ENCODE measurements around the gene ANKRD1. TPM values are rescaled to one million over a fixed set of nuclear protein-coding genes. Genes with fewer than 3 reads are reported as not detected.

ANKRD1 gene
- total and polyA plus RNA-seq, 2 donors = 2.0 to 27.4 TPM

GRCh38 chr10:90939116-90939515 lies 18.2 kb upstream of the ANKRD1 start:
- peaks cover 9 to 29% of the 10 kb centered on the region in 2 donors for H3K4me1 ChIP-seq (ENCODE audit: control insufficient read depth in 2 of 2, insufficient read depth in 2 of 2, low read length in 2 of 2)
- no peak overlapping the region for H3K27ac ChIP-seq (ENCODE audit: low read depth in 1 of 2, low read length in 1 of 2)
- H3K36me3 ChIP-seq (ENCODE audit: control insufficient read depth in 2 of 2, insufficient read depth in 2 of 2, low read length in 1 of 2) = no peaks in the 10 kb centered on the region
- WGBS = 89% methylated on average over 1 of the region's 1 CpG
- H3K9me3 ChIP-seq (ENCODE audit: control insufficient read depth in 2 of 2, insufficient read depth in 1 of 2, low read length in 1 of 2) = peaks cover 0 to 3% of the 10 kb centered on the region in 2 donors
- DNase-seq (ENCODE audit: low read depth in 6 of 9, low spot score in 9 of 9) = no peak
- no peaks in the 10 kb centered on the region for H3K27me3 ChIP-seq (ENCODE audit: control insufficient read depth in 2 of 2, insufficient read depth in 1 of 2, low read length in 1 of 2)
- no peak overlapping the region for H3K4me3 ChIP-seq (ENCODE audit: low read length in 2 of 2)

DNA sequence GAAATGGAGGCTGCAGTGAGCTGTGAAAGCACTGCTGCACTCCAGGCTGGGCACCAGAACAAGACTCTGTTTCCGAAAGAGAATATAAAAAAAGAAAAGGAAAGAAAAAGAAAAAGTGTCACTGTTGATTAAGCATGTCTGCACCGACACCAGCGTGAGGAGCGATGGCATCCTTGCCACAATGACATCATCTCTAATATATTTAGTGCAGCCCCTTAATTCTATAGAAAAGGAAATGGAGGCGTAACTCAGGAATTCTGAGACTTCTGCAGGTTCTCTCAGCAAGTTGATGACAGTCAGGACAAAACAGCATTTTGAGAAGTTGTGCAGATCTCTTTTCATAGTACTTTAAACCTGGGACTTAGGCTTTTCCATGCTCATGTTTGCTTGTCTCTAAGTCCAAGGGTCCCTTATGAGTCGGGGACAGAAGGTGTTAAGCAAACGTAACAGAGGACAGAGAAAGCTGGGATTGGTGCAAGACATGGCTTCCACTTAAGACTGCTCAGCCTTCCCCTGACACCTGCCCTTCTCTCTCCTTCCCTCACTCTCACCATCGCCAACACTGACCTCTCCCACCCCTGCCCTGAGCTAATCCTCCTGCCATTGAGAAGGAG lies 16.9 kb upstream of the ANKRD1 start:
- H3K4me3 ChIP-seq (ENCODE audit: low read length in 2 of 2) = no peak overlapping the region
- no peaks in the 10 kb centered on the region for H3K36me3 ChIP-seq (ENCODE audit: control insufficient read depth in 2 of 2, insufficient read depth in 2 of 2, low read length in 1 of 2)
- no peak overlapping the region for H3K27ac ChIP-seq (ENCODE audit: low read depth in 1 of 2, low read length in 1 of 2)
- H3K9me3 ChIP-seq (ENCODE audit: control insufficient read depth in 2 of 2, insufficient read depth in 1 of 2, low read length in 1 of 2) = peaks cover 0 to 3% of the 10 kb centered on the region in 2 donors
- no peaks in the 10 kb centered on the region for H3K27me3 ChIP-seq (ENCODE audit: control insufficient read depth in 2 of 2, insufficient read depth in 1 of 2, low read length in 1 of 2)
- WGBS = 88% methylated on average over 8 of the region's 8 CpGs
- DNase-seq (ENCODE audit: low read depth in 6 of 9, low spot score in 9 of 9) = no peak
- peaks cover 9 to 33% of the 10 kb centered on the region in 2 donors for H3K4me1 ChIP-seq (ENCODE audit: control insufficient read depth in 2 of 2, insufficient read depth in 2 of 2, low read length in 2 of 2)

DNA sequence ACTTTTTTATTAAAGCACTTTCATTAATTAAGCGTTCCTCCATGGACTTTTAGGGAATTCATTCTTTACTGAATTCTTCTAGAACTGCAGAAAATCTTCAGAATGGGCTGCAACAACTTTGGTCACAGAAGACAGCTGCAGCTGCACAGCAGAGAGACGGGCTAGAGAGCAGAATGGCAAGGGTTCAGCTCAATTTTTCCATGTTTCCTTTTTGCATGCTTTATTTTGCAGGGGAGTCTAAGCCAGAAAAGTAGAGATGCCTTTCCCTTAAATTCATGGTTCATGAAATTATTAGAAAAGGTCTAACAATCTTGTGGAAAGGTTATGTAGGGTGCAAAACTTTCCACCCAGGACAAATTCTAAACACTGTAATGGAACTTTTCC lies 15.4 kb upstream of the ANKRD1 start:
- WGBS = 57% methylated on average over 2 of the region's 2 CpGs
- peak in 2 of 9 donors; percentile 22 to 35 for DNase-seq (ENCODE audit: low read depth in 6 of 9, low spot score in 9 of 9)
- Histone ChIP-seq H3K4me3 (ENCODE audit: low read length in 2 of 2) (no peak overlapping the region), H3K27me3 (ENCODE audit: control insufficient read depth in 2 of 2, insufficient read depth in 1 of 2, low read length in 1 of 2) (no peaks in the 10 kb centered on the region), H3K36me3 (ENCODE audit: control insufficient read depth in 2 of 2, insufficient read depth in 2 of 2, low read length in 1 of 2) (no peaks in the 10 kb centered on the region), H3K4me1 (ENCODE audit: control insufficient read depth in 2 of 2, insufficient read depth in 2 of 2, low read length in 2 of 2) (peaks cover 13 to 37% of the 10 kb centered on the region in 2 donors), H3K27ac (ENCODE audit: low read depth in 1 of 2, low read length in 1 of 2) (peak overlapping the region in 1 of 2 donors; percentile 70), H3K9me3 (ENCODE audit: control insufficient read depth in 2 of 2, insufficient read depth in 1 of 2, low read length in 1 of 2) (no peaks in the 10 kb centered on the region)

DNA sequence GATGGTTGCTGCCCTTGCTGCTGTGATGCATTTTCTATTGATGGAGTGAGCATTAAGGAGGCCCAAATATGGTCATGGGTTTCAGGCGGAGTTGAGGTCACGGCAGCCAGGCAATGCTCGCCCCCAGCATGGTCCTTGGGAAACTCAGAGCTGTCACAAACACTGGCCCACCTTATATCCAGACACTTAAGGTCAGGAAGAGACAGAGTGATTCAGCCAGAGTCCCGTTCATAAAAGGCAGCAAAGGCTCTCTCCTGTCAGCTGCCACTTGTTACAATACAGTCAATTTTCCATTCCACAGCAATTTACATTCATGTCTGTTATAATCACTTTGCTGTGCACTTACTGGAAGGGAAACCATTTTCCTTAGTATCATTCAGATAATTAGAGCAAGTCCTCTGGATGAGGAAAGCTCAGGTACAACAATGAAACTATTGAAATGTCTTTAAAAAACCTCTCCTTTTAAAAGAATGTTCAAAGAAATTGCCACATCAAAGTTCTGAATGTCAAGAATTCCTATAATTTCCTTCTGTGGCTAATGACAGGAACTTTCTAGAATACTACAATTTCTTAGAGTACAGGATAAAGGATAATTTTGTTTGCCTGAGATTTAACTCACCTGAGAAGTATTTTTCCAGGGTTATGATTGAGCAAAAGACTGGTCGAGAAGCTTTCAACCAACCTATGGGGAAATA lies 14.8 kb upstream of the ANKRD1 start:
- 61% methylated on average over 5 of the region's 5 CpGs for WGBS
- H3K27ac ChIP-seq (ENCODE audit: low read depth in 1 of 2, low read length in 1 of 2) = peak overlapping the region; percentile 61 to 70
- no peaks in the 10 kb centered on the region for H3K27me3 ChIP-seq (ENCODE audit: control insufficient read depth in 2 of 2, insufficient read depth in 1 of 2, low read length in 1 of 2)

GRCh38 chr10:90930971-90931871 lies 10.3 kb upstream of the ANKRD1 start:
- H3K36me3 ChIP-seq (ENCODE audit: control insufficient read depth in 2 of 2, insufficient read depth in 2 of 2, low read length in 1 of 2) = no peaks in the 10 kb centered on the region
- H3K4me1 ChIP-seq (ENCODE audit: control insufficient read depth in 2 of 2, insufficient read depth in 2 of 2, low read length in 2 of 2) = peaks cover 23 to 42% of the 10 kb centered on the region in 2 donors
- 62% methylated on average over 6 of the region's 6 CpGs for WGBS
- DNase-seq (ENCODE audit: low read depth in 6 of 9, low spot score in 9 of 9) = peak in 2 of 9 donors; percentile 32 to 67
- no peaks in the 10 kb centered on the region for H3K27me3 ChIP-seq (ENCODE audit: control insufficient read depth in 2 of 2, insufficient read depth in 1 of 2, low read length in 1 of 2)
- H3K9me3 ChIP-seq (ENCODE audit: control insufficient read depth in 2 of 2, insufficient read depth in 1 of 2, low read length in 1 of 2) = no peaks in the 10 kb centered on the region
- peak overlapping the region; percentile 64 to 84 for H3K27ac ChIP-seq (ENCODE audit: low read depth in 1 of 2, low read length in 1 of 2)
- H3K4me3 ChIP-seq (ENCODE audit: low read length in 2 of 2) = no peak overlapping the region

More for the DNA sequence above, 14.8 kb upstream of the ANKRD1 start:
- H3K9me3 ChIP-seq (ENCODE audit: control insufficient read depth in 2 of 2, insufficient read depth in 1 of 2, low read length in 1 of 2) = no peaks in the 10 kb centered on the region
- H3K4me1 ChIP-seq (ENCODE audit: control insufficient read depth in 2 of 2, insufficient read depth in 2 of 2, low read length in 2 of 2) = peaks cover 18 to 41% of the 10 kb centered on the region in 2 donors
- no peaks in the 10 kb centered on the region for H3K36me3 ChIP-seq (ENCODE audit: control insufficient read depth in 2 of 2, insufficient read depth in 2 of 2, low read length in 1 of 2)
- no peak overlapping the region for H3K4me3 ChIP-seq (ENCODE audit: low read length in 2 of 2)
- DNase-seq (ENCODE audit: low read depth in 6 of 9, low spot score in 9 of 9) = peak in 1 of 9 donors; percentile 35

DNA sequence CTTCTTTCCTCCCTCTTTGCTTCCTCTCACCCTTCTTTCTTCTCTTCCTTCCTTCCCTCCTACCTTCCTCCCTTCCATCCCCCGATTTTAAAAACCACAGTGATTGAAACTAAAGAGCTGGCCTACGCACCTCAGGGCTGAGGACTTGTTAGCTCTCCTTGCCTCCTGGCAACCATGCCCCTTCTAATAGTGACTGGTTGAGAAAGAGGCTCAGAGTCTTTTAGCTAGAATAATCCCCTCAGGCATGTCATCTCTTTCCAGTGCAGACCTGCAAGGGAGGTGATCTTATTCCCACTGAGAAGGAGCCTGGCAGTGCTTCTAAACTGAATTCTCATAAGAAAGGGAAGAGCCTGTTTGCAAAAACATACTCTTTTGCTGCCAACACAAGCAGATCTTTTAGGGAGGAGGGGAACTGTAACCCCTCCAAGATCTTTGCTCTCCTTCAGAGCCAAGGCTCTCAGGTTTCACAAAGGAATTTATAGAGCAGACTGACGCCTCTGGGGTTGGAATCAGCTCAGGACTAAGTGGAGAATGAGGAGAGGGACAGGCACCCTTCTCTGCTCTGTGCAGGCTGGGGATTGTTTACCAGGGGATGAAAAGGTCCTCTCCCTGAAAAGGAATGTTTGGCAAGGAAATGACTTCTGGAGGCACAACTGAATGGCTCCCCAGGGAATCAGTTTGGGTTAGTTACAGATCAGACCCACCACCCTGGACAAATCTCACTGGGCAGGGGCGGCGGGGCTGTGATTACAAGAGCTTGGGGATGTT lies 9.4 kb upstream of the ANKRD1 start:
- H3K36me3 ChIP-seq (ENCODE audit: control insufficient read depth in 2 of 2, insufficient read depth in 2 of 2, low read length in 1 of 2) = no peaks in the 10 kb centered on the region

GRCh38 chr10:90929179-90929578 lies 8.3 kb upstream of the ANKRD1 start:
- no peak overlapping the region for H3K27ac ChIP-seq (ENCODE audit: low read depth in 1 of 2, low read length in 1 of 2)
- no peaks in the 10 kb centered on the region for H3K27me3 ChIP-seq (ENCODE audit: control insufficient read depth in 2 of 2, insufficient read depth in 1 of 2, low read length in 1 of 2)
- 87% methylated on average over 5 of the region's 5 CpGs for WGBS
- no peak for DNase-seq (ENCODE audit: low read depth in 6 of 9, low spot score in 9 of 9)
- peaks cover 15 to 34% of the 10 kb centered on the region in 2 donors for H3K4me1 ChIP-seq (ENCODE audit: control insufficient read depth in 2 of 2, insufficient read depth in 2 of 2, low read length in 2 of 2)
- H3K4me3 ChIP-seq (ENCODE audit: low read length in 2 of 2) = no peak overlapping the region
- H3K36me3 ChIP-seq (ENCODE audit: control insufficient read depth in 2 of 2, insufficient read depth in 2 of 2, low read length in 1 of 2) = no peaks in the 10 kb centered on the region
- no peaks in the 10 kb centered on the region for H3K9me3 ChIP-seq (ENCODE audit: control insufficient read depth in 2 of 2, insufficient read depth in 1 of 2, low read length in 1 of 2)

More for the DNA sequence above, 9.4 kb upstream of the ANKRD1 start:
- Histone ChIP-seq H3K4me3 (ENCODE audit: low read length in 2 of 2) (no peak overlapping the region), H3K27me3 (ENCODE audit: control insufficient read depth in 2 of 2, insufficient read depth in 1 of 2, low read length in 1 of 2) (no peaks in the 10 kb centered on the region), H3K27ac (ENCODE audit: low read depth in 1 of 2, low read length in 1 of 2) (peak overlapping the region; percentile 64 to 84), H3K9me3 (ENCODE audit: control insufficient read depth in 2 of 2, insufficient read depth in 1 of 2, low read length in 1 of 2) (no peaks in the 10 kb centered on the region), H3K4me1 (ENCODE audit: control insufficient read depth in 2 of 2, insufficient read depth in 2 of 2, low read length in 2 of 2) (peaks cover 15 to 36% of the 10 kb centered on the region in 2 donors)
- peak in 1 of 9 donors; percentile 29 for DNase-seq (ENCODE audit: low read depth in 6 of 9, low spot score in 9 of 9)
- WGBS = 72% methylated on average over 5 of the region's 5 CpGs

GRCh38 chr10:90927293-90927692 lies 6.4 kb upstream of the ANKRD1 start:
- H3K4me3 ChIP-seq (ENCODE audit: low read length in 2 of 2) = no peak overlapping the region
- no peak for DNase-seq (ENCODE audit: low read depth in 6 of 9, low spot score in 9 of 9)
- WGBS = 97% methylated on average over 2 of the region's 2 CpGs
- H3K4me1 ChIP-seq (ENCODE audit: control insufficient read depth in 2 of 2, insufficient read depth in 2 of 2, low read length in 2 of 2) = peaks cover 15 to 30% of the 10 kb centered on the region in 2 donors
- H3K27me3 ChIP-seq (ENCODE audit: control insufficient read depth in 2 of 2, insufficient read depth in 1 of 2, low read length in 1 of 2) = no peaks in the 10 kb centered on the region
- H3K36me3 ChIP-seq (ENCODE audit: control insufficient read depth in 2 of 2, insufficient read depth in 2 of 2, low read length in 1 of 2) = no peaks in the 10 kb centered on the region
- H3K27ac ChIP-seq (ENCODE audit: low read depth in 1 of 2, low read length in 1 of 2) = no peak overlapping the region
- no peaks in the 10 kb centered on the region for H3K9me3 ChIP-seq (ENCODE audit: control insufficient read depth in 2 of 2, insufficient read depth in 1 of 2, low read length in 1 of 2)
